Sciatic nerve (tissue), 2 donors: ENCODE results near the gene KY. TPM values are rescaled to one million over a fixed set of nuclear protein-coding genes. Genes with fewer than 3 reads are reported as not detected.

Experiments
- ATAC-seq: fragments of 200-7000 bp; cut with Tn5 transposase; one replicate; pipeline ENCODE4 v1.9.1; 2020; ENCODE audit warnings: mild to moderate bottlenecking, moderate library complexity
- DNase-seq: peaks from one replicate; pipeline ENCODE4 v3.0.0-alpha.2; 2020; ENCODE audit warnings: low spot score
- intact Hi-C: fragments of 100-400 bp; cut with DNase I; formaldehyde crosslinking; loops from one replicate; pipeline ENCODE4 v1.14.2; 2022
- total RNA-seq: library from RNA; stranded (reverse); fragmentation: NEBNext Ultra II Directional; extraction: Animal tissue kit (Norgen Biotek cat#: 25700); gene quantifications from one replicate; pipeline ENCODE4 v1.2.1, GENCODE V29; 2021
- donor health status: DM: no; HTN: no; CAD: no.
- donor health status: DM: no; HTN: no; CAD: no.

The KY gene
- total RNA-seq, 1 donor from 2014 or later: 3.3 TPM

GRCh38 chr3:134677196-134677986, 26.6 kb upstream of the KY start:
- ATAC-seq: no peak
- intact Hi-C loops: no loop called here
- no peak for DNase-seq

GRCh38 chr3:134675726-134676256, 25.0 kb upstream of the KY start:
- intact Hi-C loops: no loop called here
- ATAC-seq: no peak
- no peak for DNase-seq

- intact Hi-C loops: no loop called here
- DNase-seq: no peak
- ATAC-seq: no peak
These were observed 21.7 kb upstream of the KY start for GRCh38 chr3:134672571-134672970.

GRCh38 chr3:134667956-134668355, 17.1 kb upstream of the KY start:
- no peak for ATAC-seq
- no peak for DNase-seq
- intact Hi-C loops: no loop called here

GRCh38 chr3:134667406-134667805, 16.6 kb upstream of the KY start:
- intact Hi-C loops: no loop called here
- ATAC-seq (no peak), DNase-seq (no peak)

GRCh38 chr3:134666885-134667284, 16.1 kb upstream of the KY start:
- intact Hi-C loops: no loop called here
- ATAC-seq (no peak), DNase-seq (no peak)

- DNase-seq: no peak
- intact Hi-C loops: no loop called here
- ATAC-seq: no peak
These were observed 15.6 kb upstream of the KY start for GRCh38 chr3:134666466-134666865.

GRCh38 chr3:134666052-134666451, 15.2 kb upstream of the KY start:
- intact Hi-C loops: no loop called here
- ATAC-seq: no peak
- no peak for DNase-seq

GRCh38 chr3:134665243-134665642, 14.4 kb upstream of the KY start:
- no peak for DNase-seq
- ATAC-seq: no peak
- intact Hi-C loops: no loop called here

- ATAC-seq (no peak), DNase-seq (no peak)
- intact Hi-C loops: no loop called here
These were observed 13.1 kb upstream of the KY start for GRCh38 chr3:134663721-134664456.

- intact Hi-C loops: no loop called here
These were observed 9.2 kb upstream of the KY start for GRCh38 chr3:134660046-134660441.

GRCh38 chr3:134659391-134660045, 8.7 kb upstream of the KY start:
- intact Hi-C loops: no loop called here

More at GRCh38 chr3:134660046-134660441, 9.2 kb upstream of the KY start:
- ATAC-seq: no peak
- no peak for DNase-seq

GRCh38 chr3:134658555-134658954, 7.7 kb upstream of the KY start:
- intact Hi-C loops: no loop called here
- no peak for DNase-seq
- ATAC-seq: no peak

More at GRCh38 chr3:134659391-134660045, 8.7 kb upstream of the KY start:
- no peak for DNase-seq
- no peak for ATAC-seq

- DNase-seq (no peak), ATAC-seq (no peak)
- intact Hi-C loops: no loop called here
These were observed 5.5 kb upstream of the KY start for GRCh38 chr3:134656211-134656800.

GRCh38 chr3:134655706-134656105, 4.9 kb upstream of the KY start:
- intact Hi-C loops: no loop called here
- ATAC-seq (no peak), DNase-seq (no peak)

- no peak for DNase-seq
- intact Hi-C loops: no loop called here
- ATAC-seq: no peak
These were observed 3.2 kb upstream of the KY start for GRCh38 chr3:134654031-134654430.

- ATAC-seq: no peak
- DNase-seq: no peak
- intact Hi-C loops: no loop called here
These were observed 2.2 kb upstream of the KY start for GRCh38 chr3:134652886-134653630.

- intact Hi-C loops: no loop called here
- no peak for ATAC-seq
- no peak for DNase-seq
These were observed 1.6 kb upstream of the KY start for GRCh38 chr3:134652409-134652831.
